ENCODE results near the gene HOXD10. TPM values are rescaled to one million over a fixed set of nuclear protein-coding genes. Genes with fewer than 3 reads are reported as not detected.

The HOXD10 gene
- total RNA-seq, 1 donor from 2014 or later, result not detected

- peak; percentile 43 for TF ChIP-seq CTCF (IDR thresholded peaks at IDR 0.05; ENCODE audit: unreplicated experiment)
- DNase-seq (ENCODE audit: low spot score), result peak; percentile 75
- Mint-ChIP-seq H3K36me3 (ENCODE audit: low read depth, unreplicated experiment) (no peaks in the 10 kb centered on the region), H3K4me1 (ENCODE audit: unreplicated experiment) (peaks cover 30% of the 10 kb centered on the region), H3K4me3 (ENCODE audit: unreplicated experiment) (peak overlapping the region; percentile 47), H3K27me3 (ENCODE audit: unreplicated experiment) (peaks cover 52% of the 10 kb centered on the region), H3K9me3 (ENCODE audit: unreplicated experiment) (no peaks in the 10 kb centered on the region), H3K27ac (ENCODE audit: unreplicated experiment) (no peak overlapping the region)
These were observed 19.4 kb upstream of the HOXD10 start for GRCh38 chr2:176096986-176097819.

GRCh38 chr2:176097820-176098365 lies 18.7 kb upstream of the HOXD10 start:
- no peak for TF ChIP-seq CTCF (IDR thresholded peaks at IDR 0.05; ENCODE audit: unreplicated experiment)
- H3K4me1 Mint-ChIP-seq (ENCODE audit: unreplicated experiment), result peaks cover 29% of the 10 kb centered on the region
- no peaks in the 10 kb centered on the region for H3K9me3 Mint-ChIP-seq (ENCODE audit: unreplicated experiment)
- H3K27ac Mint-ChIP-seq (ENCODE audit: unreplicated experiment), result no peak overlapping the region
- DNase-seq (ENCODE audit: low spot score), result no peak
- H3K36me3 Mint-ChIP-seq (ENCODE audit: low read depth, unreplicated experiment), result no peaks in the 10 kb centered on the region
- H3K27me3 Mint-ChIP-seq (ENCODE audit: unreplicated experiment), result peaks cover 54% of the 10 kb centered on the region
- H3K4me3 Mint-ChIP-seq (ENCODE audit: unreplicated experiment), result peak overlapping the region; percentile 47

- no peak for DNase-seq (ENCODE audit: low spot score)
- Mint-ChIP-seq H3K4me3 (ENCODE audit: unreplicated experiment) (no peak overlapping the region), H3K9me3 (ENCODE audit: unreplicated experiment) (no peaks in the 10 kb centered on the region), H3K36me3 (ENCODE audit: low read depth, unreplicated experiment) (no peaks in the 10 kb centered on the region), H3K27me3 (ENCODE audit: unreplicated experiment) (peaks cover 54% of the 10 kb centered on the region), H3K4me1 (ENCODE audit: unreplicated experiment) (peaks cover 27% of the 10 kb centered on the region), H3K27ac (ENCODE audit: unreplicated experiment) (no peak overlapping the region)
- no peak for TF ChIP-seq CTCF (IDR thresholded peaks at IDR 0.05; ENCODE audit: unreplicated experiment)
These were observed 18.0 kb upstream of the HOXD10 start for GRCh38 chr2:176098366-176099158.

- TF ChIP-seq CTCF (IDR thresholded peaks at IDR 0.05; ENCODE audit: unreplicated experiment), result no peak
- DNase-seq (ENCODE audit: low spot score), result no peak
- peaks cover 22% of the 10 kb centered on the region for H3K4me1 Mint-ChIP-seq (ENCODE audit: unreplicated experiment)
- H3K27ac Mint-ChIP-seq (ENCODE audit: unreplicated experiment), result no peak overlapping the region
- no peaks in the 10 kb centered on the region for H3K36me3 Mint-ChIP-seq (ENCODE audit: low read depth, unreplicated experiment)
- no peaks in the 10 kb centered on the region for H3K9me3 Mint-ChIP-seq (ENCODE audit: unreplicated experiment)
- H3K27me3 Mint-ChIP-seq (ENCODE audit: unreplicated experiment), result peaks cover 53% of the 10 kb centered on the region
- H3K4me3 Mint-ChIP-seq (ENCODE audit: unreplicated experiment), result no peak overlapping the region
These were observed 17.3 kb upstream of the HOXD10 start for GRCh38 chr2:176099159-176099727.
